Spleen (tissue), 11 donors: Measurements from ENCODE around the gene TBKBP1. TPM values are rescaled to one million over a fixed set of nuclear protein-coding genes. Genes with fewer than 3 reads are reported as not detected.
A peak's percentile ranks its signal among the peaks of the same experiment; 100 is the strongest.
"Not testable (repeated sequence)": the region's sequence is repeated elsewhere in the genome, so short reads cannot be mapped to it uniquely, and the experiment has no call there.

ENCODE experiments used
- DNase-seq: peaks from one replicate; pipeline ENCODE4 v3.0.0-alpha.2; 2020
- H3K27ac ChIP-seq, 8 donors: fragments of 200-600 bp; sonication (generic) in 7 of 8; 1 replicate in 4 of 8; 2 replicates in 4 of 8; pipeline versions ENCODE4 v1.5.0 to v1.8.0; 2016 to 2021; ENCODE audit warnings: inconsistent platforms in 4 of 8, mild to moderate bottlenecking in 4 of 8, moderate library complexity in 1 of 8
- H3K27me3 ChIP-seq, 7 donors: fragments of 200-600 bp; sonication (generic) in 6 of 7; replicated peaks in 1 of 7; 1 replicate in 4 of 7; 2 replicates in 3 of 7; pipeline versions ENCODE4 v1.5.0 to v1.8.0; 2016 to 2021; ENCODE audit warnings: inconsistent platforms in 3 of 7, mild to moderate bottlenecking in 1 of 7
- H3K36me3 ChIP-seq, 6 donors: fragments of 200-600 bp; sonication (generic) in 5 of 6; 1 replicate in 4 of 6; 2 replicates in 2 of 6; pipeline versions ENCODE4 v1.5.0 to v1.8.0; 2016 to 2021; ENCODE audit warnings: inconsistent platforms in 2 of 6
- H3K4me1 ChIP-seq, 6 donors: fragments of 200-600 bp; sonication (generic) in 5 of 6; 1 replicate in 3 of 6; 2 replicates in 3 of 6; pipeline versions ENCODE4 v1.5.0 to v1.8.0; 2016 to 2021; ENCODE audit warnings: inconsistent platforms in 3 of 6
- H3K4me3 ChIP-seq, 8 donors: fragments of 200-600 bp; sonication (generic) in 7 of 8; 1 replicate in 4 of 8; 2 replicates in 4 of 8; pipeline versions ENCODE4 v1.5.0 to v1.8.0; 2016 to 2021; ENCODE audit warnings: inconsistent platforms in 4 of 8, mild to moderate bottlenecking in 4 of 8, moderate library complexity in 2 of 8
- H3K9me3 ChIP-seq, 8 donors: fragments of 200-600 bp; sonication (generic) in 7 of 8; 1 replicate in 4 of 8; 2 replicates in 4 of 8; pipeline versions ENCODE4 v1.5.0 to v1.8.0; 2016 to 2021; ENCODE audit warnings: inconsistent platforms in 4 of 8
- CTCF ChIP-seq, 11 experiments: fragments of 200-600 bp in 7 of 11; fragments of 450-650 bp in 4 of 11; sonication (generic) in 4 of 11; IDR thresholded peaks in 8 of 11; conservative IDR thresholded peaks in 3 of 11; 1 replicate in 7 of 11; 2 replicates in 4 of 11; pipeline versions ENCODE4 v1.4.0 to v1.8.0; 2016 to 2021; ENCODE audit warnings: antibody characterized with exemption in 11 of 11, inconsistent platforms in 4 of 11, mild to moderate bottlenecking in 1 of 11
- POLR2A ChIP-seq, 3 donors: fragments of 450-650 bp; IDR thresholded peaks; one replicate each; pipeline ENCODE4 v1.5.1; 2017; ENCODE audit warnings: antibody characterized with exemption in 3 of 3, mild to moderate bottlenecking in 1 of 3
- POLR2AphosphoS5 ChIP-seq, 3 donors: sonication (generic); formaldehyde crosslinking; IDR thresholded peaks; one replicate each; pipeline ENCODE4 v1.5.1; 2017; ENCODE audit warnings: antibody characterized with exemption in 3 of 3
- WGBS, 5 donors: extraction: QIAGEN DNeasy Blood & Tissue Kit in 3 of 5; methylation state at CpG; one replicate each; pipeline versions ENCODE4 v1.1.5 to v1.1.7; 2013 to 2018; 5-methylcytosine and 5-hydroxymethylcytosine counted together
- intact Hi-C: fragments of 100-400 bp; cut with DNase I; formaldehyde crosslinking; loops from one replicate; pipeline ENCODE4 v1.15.0; 2023; ENCODE audit warnings: low total_unique reads
- polyA plus RNA-seq, 3 donors: library from polyadenylated mRNA; stranded (reverse); fragments of 200-250 nt; gene quantifications; one replicate each; pipeline ENCODE4 v1.2.1, GENCODE V29; 2013
- total RNA-seq, 7 donors: library from RNA; depleted of rRNA in 3 of 7; stranded (reverse); fragments of >200 nt in 3 of 7; fragmentation: NEBNext Ultra II Directional in 4 of 7; extraction: Animal tissue kit (Norgen Biotek cat#: 25700) in 4 of 7; gene quantifications; one replicate each; pipeline versions ENCODE4 v1.1.0 to v1.2.1, GENCODE V29; 2016 to 2021
- donor health status: healthy with polysubstance abuse.
- donor health status: DM: no; HTN: no; CAD: no; lungs with moderate emphysema.
- donor health status: DM: no; HTN: no; CAD: no.
- donor health status: Bipolar disorder and iron deficiency.
- donor health status: healthy.
- donor health status: DM: no; HTN: no; CAD: no.
- donor health status: DM: yes; HTN: yes; CAD: no.

The TBKBP1 gene
- total and polyA plus RNA-seq, 10 donors: 3.8 to 28.0 (median 16.9) TPM

GRCh38 chr17:47736501-47737495 lies 42.8 kb downstream of the TBKBP1 start:
- peak overlapping the region in 6 of 8 donors; percentile 11 to 91 (median 86) for H3K27ac ChIP-seq
- 71 to 83% (median 72%) methylated on average over 17 of the region's 17 CpGs for WGBS, 5 donors
- DNase-seq: peak; percentile 53
- peak overlapping the region in 3 of 8 donors; percentile 58 to 81 (median 69) for H3K4me3 ChIP-seq
- no peaks in the 10 kb centered on the region for H3K36me3 ChIP-seq
- H3K27me3 ChIP-seq: peaks cover 0 to 32% (median 21%) of the 10 kb centered on the region in 7 donors
- intact Hi-C loops: no loop called here
- no peak for TF ChIP-seq POLR2A (IDR thresholded peaks at IDR 0.05)
- no peak for TF ChIP-seq CTCF (IDR thresholded peaks at IDR 0.05 in 8 of 11, conservative IDR thresholded peaks at IDR 0.05 in 3 of 11)
- no peak for TF ChIP-seq POLR2AphosphoS5 (IDR thresholded peaks at IDR 0.05)
- no peaks in the 10 kb centered on the region for H3K9me3 ChIP-seq
- peaks cover 0 to 78% (median 29%) of the 10 kb centered on the region in 6 donors for H3K4me1 ChIP-seq

GRCh38 chr17:47738178-47738577 lies 44.2 kb downstream of the TBKBP1 start:
- Histone ChIP-seq H3K27me3 (peaks cover 0 to 28% (median 11%) of the 10 kb centered on the region in 7 donors), H3K4me3 (peak overlapping the region in 1 of 8 donors; percentile 81), H3K36me3 (no peaks in the 10 kb centered on the region), H3K27ac (peak overlapping the region in 4 of 8 donors; percentile 10 to 91 (median 86)), H3K4me1 (peaks cover 0 to 78% (median 28%) of the 10 kb centered on the region in 6 donors), H3K9me3 (no peaks in the 10 kb centered on the region)
- TF ChIP-seq POLR2A (IDR thresholded peaks at IDR 0.05): no peak
- TF ChIP-seq POLR2AphosphoS5 (IDR thresholded peaks at IDR 0.05): no peak
- no peak for TF ChIP-seq CTCF (IDR thresholded peaks at IDR 0.05 in 8 of 11, conservative IDR thresholded peaks at IDR 0.05 in 3 of 11)
- 83 to 91% (median 85%) methylated on average over 7 of the region's 7 CpGs for WGBS, 5 donors
- no peak for DNase-seq
- intact Hi-C loops: no loop called here

GRCh38 chr17:47739150-47739549 lies 45.2 kb downstream of the TBKBP1 start:
- intact Hi-C loops: no loop called here
- DNase-seq: peak; percentile 12
- Histone ChIP-seq H3K27ac (peak overlapping the region in 2 of 8 donors; percentile 33 to 91), H3K27me3 (peaks cover 0 to 28% (median 1%) of the 10 kb centered on the region in 7 donors), H3K4me1 (peaks cover 0 to 72% (median 21%) of the 10 kb centered on the region in 6 donors), H3K4me3 (no peak overlapping the region), H3K9me3 (no peaks in the 10 kb centered on the region), H3K36me3 (peaks cover 0 to 2% (median 0%) of the 10 kb centered on the region in 6 donors)
- 83 to 87% (median 85%) methylated on average over 8 of the region's 8 CpGs for WGBS, 5 donors
- TF ChIP-seq POLR2AphosphoS5 (IDR thresholded peaks at IDR 0.05): no peak
- TF ChIP-seq CTCF (IDR thresholded peaks at IDR 0.05 in 8 of 11, conservative IDR thresholded peaks at IDR 0.05 in 3 of 11): no peak
- no peak for TF ChIP-seq POLR2A (IDR thresholded peaks at IDR 0.05)

- Histone ChIP-seq H3K27me3 (peaks cover 0 to 29% (median 0%) of the 10 kb centered on the region in 7 donors), H3K36me3 (peaks cover 0 to 10% (median 0%) of the 10 kb centered on the region in 6 donors), H3K4me1 (peaks cover 0 to 66% (median 21%) of the 10 kb centered on the region in 6 donors), H3K27ac (peak overlapping the region in 1 of 8 donors; percentile 71)
- DNase-seq, H3K4me3 ChIP-seq, intact Hi-C loops, H3K9me3 ChIP-seq: not testable (repeated sequence)
- WGBS, 5 donors: 85 to 96% (median 93%) methylated on average over 12 of the region's 12 CpGs
These were observed 46.0 kb downstream of the TBKBP1 start for GRCh38 chr17:47739945-47740344.
